GM12878 (cell line): ENCODE data around the gene STEAP4.

Experiments
- CHD2 ChIP-seq: IDR thresholded peaks from 2 replicates; pipeline ENCODE4 v1.6.1; 2011; ENCODE audit warnings: low read depth, low read length, improper control_type of control experiment, borderline replicate concordance
- POLR2AphosphoS5 ChIP-seq: IDR thresholded peaks from 2 replicates; pipeline ENCODE4 v1.6.1; 2011; ENCODE audit warnings: mild to moderate bottlenecking, low read length, inconsistent platforms

- no peak for TF ChIP-seq CHD2
- TF ChIP-seq POLR2AphosphoS5, result no peak
These were observed 30.0 kb downstream of the STEAP4 start for GRCh38 chr7:88276605-88277153.
